RCC 7860 (cell line): ENCODE data around the gene MAPK14.

Experiments used
- DNase-seq: peaks from one replicate; pipeline ENCODE4 v3.0.0-alpha.2; 2015; ENCODE audit warnings: low spot score
- FAIRE-seq: peaks from 2 replicates; lab custom pipeline; 2012; peaks lifted over from hg19 to GRCh38; lab: Jason Lieb, UNC

Gene MAPK14

DNA sequence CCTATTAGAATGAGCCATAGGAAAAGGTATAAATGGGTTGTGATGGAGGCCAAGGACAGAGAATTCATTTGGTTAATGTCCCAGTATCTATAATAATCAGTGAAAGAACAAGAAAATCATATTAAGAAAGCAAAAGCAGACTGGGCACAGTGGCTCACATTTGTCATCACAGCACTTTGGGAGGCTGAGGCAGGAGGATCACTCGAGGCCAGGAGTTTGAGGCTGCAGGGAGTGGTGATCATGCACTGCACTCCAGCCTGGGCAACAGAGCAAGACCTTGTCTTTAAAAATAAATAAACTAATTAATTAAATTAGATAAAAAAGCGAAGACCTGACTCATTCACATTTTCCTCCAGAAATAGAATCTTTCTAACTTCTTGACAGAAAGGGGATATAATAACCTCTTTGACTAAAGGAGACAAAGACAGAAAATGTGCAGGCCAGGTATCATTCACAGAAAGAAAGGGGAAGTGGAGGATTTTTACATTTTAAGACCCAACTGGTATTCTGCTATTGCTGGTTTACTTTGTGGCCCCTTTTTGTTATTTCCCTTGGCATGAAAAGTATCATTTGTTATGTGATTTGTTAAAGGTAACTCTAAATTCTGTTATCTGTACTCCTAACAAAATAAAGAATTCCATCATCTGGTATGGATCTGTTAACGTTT lies 70.8 kb downstream of the MAPK14 start:
- DNase-seq (no peak), FAIRE-seq (no peak)

DNA sequence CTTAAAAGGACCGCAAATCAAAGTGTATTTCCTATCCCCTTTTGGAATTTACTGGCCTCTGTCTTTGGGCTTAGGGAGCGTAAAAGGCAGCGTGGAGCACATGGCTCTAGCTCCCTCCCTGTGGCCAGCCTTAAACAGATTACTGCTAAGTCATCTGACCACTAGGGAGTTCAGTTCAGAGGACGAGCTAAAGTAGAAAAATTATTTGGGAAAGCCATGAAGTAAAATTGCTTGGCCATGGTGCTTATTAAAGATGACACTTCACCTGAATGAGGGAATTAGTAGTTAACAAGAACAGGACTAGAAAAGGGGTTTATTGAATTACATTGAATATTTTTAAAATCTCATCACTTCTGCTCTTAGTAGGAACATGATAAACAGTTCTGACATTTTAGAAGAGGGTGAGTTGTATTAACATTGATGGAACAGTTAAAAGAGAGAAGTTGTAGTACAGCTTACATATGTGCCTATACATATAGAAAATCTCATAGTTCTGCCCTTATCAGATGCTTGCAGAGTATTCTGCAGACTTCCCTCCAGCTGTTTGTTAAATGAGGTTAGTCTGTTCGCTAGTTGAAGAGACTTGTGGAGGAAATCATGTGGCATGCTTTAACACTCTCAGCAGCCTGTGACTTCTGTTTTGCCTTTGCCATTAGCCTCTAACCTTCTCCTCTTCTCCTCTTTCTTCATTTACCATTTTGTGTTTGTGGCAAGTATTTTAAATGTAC lies 71.5 kb downstream of the MAPK14 start:
- DNase-seq (no peak), FAIRE-seq (no peak)

DNA sequence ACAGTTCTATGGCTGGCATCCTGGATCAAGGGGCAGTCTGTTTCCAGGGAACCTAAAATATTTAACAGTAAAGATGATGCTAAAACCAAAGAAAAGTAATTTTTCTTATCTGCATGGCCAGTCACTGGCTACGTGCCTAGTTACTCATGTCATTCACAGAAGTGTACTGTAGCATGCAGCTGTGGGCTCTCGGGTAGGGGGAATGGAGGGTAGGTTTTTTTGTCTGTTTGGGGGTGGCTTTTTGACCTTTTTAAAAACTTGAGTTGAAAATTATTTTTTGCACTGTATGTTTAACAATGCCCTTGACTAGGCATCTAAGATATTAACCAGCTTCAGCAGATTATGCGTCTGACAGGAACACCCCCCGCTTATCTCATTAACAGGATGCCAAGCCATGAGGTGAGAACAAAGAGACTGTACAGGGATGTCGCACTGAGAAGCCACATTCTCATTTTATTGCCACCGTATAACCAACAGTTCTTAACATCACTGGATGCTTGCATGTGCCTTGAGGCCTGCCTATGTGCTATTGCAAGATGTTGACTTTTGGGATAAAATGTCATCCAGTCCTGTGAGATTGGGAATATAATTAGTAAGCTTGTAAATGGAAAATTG lies 72.4 kb downstream of the MAPK14 start:
- DNase-seq (no peak), FAIRE-seq (no peak)

DNA sequence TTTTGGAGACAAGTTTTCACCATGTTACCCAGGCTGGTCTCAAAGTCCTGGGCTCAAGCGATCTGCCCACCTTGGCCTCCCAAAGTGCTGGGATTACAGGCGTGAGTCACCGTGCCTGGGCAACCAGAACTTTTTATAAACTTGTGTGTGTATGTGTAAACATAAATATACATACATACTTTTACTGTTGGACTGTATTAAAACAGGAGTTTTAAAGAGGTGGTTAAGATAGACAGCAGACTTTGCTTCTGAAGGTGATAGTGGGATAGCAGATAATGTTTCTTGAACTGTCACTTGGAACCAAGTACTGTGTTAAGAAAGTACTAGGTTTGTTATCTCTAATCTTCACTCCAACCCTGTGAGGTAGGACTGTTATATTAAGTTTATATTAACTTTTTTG lies 74.1 kb downstream of the MAPK14 start:
- no peak for FAIRE-seq
- no peak for DNase-seq

DNA sequence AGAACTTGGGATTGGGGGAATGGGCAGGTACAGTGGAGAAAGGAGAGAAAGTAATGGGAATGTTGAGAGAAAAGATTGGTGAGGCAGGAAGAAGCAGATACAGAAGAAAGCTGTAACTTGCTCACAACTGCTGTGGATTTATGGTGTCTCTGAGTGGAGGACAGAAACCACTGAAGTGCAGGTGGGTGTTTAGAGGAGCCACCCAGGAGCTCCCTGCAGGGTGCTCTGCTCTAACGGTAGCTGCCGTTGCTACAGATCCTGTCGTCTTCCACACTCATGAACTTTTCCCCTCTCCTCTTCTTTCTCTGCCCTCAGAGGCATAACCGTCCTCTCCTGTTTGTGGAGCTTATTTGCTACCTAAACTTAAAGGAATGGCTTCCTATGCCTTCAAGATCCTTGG lies 75.2 kb downstream of the MAPK14 start:
- no peak for FAIRE-seq

DNA sequence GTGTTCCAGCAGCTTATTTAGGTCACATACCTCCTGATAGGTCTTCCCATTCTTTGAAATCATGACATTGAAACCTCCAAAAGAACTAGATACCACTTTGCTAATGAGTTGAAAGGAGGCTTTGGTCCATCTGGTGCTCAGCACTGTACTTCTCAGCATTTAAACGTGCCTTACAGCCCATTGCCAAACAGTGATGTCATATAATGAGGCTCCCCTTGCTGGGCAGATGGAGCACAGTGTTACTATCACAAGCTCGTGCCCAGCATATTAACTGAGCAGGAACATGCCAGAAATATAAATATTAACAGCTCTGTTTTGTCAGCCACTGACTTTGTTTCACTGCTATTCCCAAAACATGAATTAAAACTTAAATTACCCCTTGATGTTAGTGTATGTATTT lies 77.2 kb downstream of the MAPK14 start:
- FAIRE-seq (no peak), DNase-seq (no peak)

More for the DNA sequence above, 75.2 kb downstream of the MAPK14 start:
- DNase-seq = no peak

DNA sequence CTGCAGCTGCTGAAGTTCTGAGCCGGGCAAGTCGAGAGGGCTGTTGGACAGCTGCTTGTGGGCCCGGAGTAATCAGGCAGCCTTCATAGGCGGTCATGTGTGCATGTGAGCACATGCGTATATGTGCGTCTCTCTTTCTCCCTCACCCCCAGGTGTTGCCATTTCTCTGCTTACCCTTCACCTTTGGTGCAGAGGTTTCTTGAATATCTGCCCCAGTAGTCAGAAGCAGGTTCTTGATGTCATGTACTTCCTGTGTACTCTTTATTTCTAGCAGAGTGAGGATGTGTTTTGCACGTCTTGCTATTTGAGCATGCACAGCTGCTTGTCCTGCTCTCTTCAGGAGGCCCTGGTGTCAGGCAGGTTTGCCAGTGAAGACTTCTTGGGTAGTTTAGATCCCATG lies 81.5 kb downstream of the MAPK14 start:
- no peak for DNase-seq
- FAIRE-seq = no peak

DNA sequence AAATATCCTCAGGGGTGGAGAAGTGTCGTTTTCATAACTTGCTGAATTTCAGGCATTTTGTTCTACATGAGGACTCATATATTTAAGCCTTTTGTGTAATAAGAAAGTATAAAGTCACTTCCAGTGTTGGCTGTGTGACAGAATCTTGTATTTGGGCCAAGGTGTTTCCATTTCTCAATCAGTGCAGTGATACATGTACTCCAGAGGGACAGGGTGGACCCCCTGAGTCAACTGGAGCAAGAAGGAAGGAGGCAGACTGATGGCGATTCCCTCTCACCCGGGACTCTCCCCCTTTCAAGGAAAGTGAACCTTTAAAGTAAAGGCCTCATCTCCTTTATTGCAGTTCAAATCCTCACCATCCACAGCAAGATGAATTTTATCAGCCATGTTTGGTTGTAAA lies 82.4 kb downstream of the MAPK14 start:
- DNase-seq (no peak), FAIRE-seq (no peak)

DNA sequence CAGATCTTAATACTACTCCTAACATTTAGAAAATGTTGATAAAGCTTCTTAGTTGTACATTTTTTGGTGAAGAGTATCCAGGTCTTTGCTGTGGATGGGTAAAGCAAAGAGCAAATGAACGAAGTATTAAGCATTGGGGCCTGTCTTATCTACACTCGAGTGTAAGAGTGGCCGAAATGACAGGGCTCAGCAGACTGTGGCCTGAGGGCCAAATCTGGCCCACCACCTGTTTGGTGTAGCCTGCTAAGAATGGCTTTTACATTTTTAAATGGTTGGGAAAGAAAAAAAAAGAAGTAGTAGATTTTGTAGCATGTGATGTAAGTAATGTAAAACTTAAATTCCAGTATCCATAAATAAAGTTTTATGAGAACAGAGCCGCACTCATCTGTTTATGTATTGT lies 83.3 kb downstream of the MAPK14 start:
- no peak for DNase-seq
- no peak for FAIRE-seq

DNA sequence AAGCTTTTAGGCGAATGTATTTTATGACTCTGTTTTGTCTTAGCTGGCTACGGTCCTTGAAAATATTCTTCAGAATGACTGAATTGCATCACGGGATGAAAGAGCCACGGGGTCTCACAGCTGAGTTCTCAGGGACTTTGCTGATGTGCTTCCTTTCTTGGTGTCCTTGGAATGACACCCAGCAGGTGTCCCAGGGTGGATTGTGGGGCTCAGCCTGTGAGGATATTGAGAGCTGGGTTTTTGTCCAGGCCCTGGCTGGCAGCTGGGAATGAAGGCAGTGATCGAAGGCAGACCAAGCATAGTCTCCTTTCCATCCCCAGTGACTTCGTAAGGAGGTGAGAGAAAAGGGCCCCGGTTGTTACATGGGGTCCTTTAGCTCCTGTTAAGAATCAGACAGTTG lies 83.9 kb downstream of the MAPK14 start:
- FAIRE-seq (no peak), DNase-seq (no peak)

DNA sequence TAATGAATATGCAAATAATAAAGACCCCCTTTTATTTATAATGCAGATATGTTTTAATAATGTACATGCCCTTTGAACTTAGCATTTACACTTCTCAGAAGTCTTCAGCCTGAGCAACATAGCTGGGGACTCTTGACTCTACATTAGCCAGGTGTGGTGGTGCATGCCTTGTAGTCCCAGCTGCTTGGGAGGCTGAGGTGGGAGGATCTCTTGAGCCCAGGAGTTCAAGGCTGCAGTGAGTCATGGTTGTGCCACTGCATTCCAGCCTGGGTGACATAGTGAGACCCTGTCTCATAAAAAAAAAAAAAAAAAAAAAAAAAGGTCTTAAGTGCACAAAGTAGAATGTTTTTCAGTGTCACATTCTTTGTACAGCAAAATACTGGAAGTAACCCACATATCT lies 85.4 kb downstream of the MAPK14 start:
- DNase-seq (no peak), FAIRE-seq (no peak)

DNA sequence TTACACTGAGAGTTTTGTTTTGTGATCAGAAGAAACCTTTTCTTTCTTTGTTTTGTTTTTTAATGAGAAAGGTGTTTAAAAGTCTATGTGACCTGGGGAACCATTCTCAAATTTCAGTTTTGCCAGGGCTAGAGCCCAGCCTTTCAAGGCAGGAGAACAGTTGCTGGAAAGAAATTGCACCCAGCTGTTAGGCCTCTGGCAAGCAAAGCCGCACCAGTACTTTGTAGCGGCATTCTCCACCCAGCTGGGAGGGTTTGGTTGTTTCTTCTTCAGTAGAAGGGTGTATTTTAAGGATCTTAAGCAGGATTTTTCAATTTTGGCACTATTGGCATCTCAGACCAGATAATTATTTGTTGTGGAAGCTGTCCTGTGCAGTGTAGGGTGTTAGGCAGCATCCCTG lies 86.1 kb downstream of the MAPK14 start:
- DNase-seq (no peak), FAIRE-seq (no peak)

DNA sequence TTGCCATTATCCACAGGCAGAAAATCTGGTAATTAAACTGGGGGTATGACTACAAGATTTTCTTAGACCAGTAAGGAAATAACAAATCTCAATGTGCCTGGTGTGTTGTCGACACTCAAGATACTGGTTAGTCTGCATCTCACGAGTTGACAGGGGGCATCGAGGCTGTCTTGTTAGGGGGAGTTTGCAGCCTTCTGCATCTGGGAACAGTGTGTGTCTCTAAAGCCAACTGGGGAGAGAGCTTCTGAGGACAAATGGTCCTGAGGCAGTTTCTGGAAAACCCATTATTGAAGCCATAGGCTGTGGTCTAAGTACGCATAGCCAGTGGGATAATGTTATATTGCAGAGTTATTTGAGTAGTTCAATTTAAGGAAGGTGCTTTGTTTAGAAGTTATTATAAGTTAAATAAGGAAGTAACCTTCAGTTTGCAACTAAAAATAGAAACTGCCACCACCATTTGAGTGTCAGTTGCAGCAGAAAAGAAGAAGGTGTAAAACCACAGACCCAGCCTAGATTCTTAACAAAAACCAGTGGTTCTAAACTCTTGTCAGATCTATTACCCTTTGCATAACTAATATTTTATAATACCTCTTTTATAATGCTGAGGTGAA lies 87.3 kb downstream of the MAPK14 start:
- DNase-seq (no peak), FAIRE-seq (no peak)

DNA sequence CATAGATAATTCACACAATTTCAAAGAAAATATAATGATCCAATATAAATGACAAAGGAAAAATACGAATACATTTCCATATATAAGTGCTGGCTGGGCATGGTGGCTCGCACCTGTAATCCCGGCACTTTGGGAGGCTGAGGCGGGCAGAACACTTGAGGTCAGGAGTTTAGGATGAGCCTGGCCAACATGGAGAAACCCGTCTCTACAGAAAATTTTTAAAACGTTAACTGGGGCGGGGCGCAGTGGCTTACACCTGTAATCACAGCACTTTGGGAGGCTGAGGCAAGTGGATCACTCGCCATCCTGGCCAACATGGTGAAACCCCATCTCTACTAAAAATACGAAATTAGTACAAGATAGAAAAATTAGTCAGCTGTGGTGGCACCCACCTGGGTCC lies 87.8 kb downstream of the MAPK14 start:
- FAIRE-seq = no peak
- DNase-seq = no peak

DNA sequence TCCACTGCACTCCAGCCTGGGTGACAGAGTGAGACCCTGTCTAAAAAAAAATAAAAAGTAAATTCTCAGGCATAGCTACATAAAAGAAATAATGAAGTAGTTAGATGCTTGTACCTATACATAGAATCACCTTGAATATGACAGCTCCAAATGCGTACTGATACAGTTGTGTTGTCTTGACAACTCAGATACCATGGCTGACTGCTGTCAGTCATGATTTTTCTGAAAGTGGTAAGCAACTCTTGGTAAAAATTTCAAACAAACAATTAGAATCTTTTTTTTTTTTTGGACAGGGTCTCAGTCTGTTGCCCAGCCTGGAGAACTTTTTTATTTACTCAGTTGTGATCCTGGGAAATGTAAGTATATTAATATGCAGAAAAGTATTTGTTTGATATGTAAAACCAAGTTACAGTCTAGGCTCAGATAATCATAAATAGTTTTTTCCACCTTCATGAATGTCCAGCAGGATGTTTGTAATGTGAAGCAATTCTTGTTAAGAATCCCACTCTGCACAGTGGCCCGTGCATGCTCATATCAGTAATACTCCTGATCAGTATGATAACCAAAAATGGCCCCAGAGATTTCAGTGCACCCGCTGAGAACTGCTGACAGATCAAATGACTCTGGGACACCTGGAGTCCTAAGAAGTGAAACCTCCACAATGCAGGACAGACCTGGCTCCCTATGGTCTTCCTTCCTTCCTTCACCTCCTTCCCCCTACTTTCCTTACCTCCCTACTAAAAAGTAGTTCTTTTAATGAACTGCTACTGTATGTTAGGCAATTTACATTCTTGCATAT lies 88.7 kb downstream of the MAPK14 start:
- no peak for FAIRE-seq

DNA sequence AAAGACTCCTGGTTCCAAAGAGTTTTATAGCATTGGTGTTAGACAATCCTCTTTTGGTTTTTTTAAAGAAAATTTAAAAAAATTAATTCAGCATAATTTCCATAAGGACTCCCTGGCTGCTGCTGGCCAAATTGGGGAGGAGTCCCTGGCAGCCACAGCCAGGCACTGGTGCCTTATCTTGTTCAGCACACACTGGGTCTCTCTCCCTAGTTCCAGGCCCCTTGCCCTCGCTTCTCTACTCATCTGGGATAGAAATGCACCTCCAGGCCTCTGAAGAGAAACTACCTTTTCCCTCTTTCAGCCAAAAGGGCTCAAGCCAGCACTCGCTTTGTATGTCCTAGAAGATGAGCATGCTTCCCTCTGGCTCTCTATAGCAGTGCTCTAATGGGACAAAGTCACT lies 89.3 kb downstream of the MAPK14 start:
- DNase-seq (no peak), FAIRE-seq (no peak)

More for the DNA sequence above, 88.7 kb downstream of the MAPK14 start:
- DNase-seq = no peak

DNA sequence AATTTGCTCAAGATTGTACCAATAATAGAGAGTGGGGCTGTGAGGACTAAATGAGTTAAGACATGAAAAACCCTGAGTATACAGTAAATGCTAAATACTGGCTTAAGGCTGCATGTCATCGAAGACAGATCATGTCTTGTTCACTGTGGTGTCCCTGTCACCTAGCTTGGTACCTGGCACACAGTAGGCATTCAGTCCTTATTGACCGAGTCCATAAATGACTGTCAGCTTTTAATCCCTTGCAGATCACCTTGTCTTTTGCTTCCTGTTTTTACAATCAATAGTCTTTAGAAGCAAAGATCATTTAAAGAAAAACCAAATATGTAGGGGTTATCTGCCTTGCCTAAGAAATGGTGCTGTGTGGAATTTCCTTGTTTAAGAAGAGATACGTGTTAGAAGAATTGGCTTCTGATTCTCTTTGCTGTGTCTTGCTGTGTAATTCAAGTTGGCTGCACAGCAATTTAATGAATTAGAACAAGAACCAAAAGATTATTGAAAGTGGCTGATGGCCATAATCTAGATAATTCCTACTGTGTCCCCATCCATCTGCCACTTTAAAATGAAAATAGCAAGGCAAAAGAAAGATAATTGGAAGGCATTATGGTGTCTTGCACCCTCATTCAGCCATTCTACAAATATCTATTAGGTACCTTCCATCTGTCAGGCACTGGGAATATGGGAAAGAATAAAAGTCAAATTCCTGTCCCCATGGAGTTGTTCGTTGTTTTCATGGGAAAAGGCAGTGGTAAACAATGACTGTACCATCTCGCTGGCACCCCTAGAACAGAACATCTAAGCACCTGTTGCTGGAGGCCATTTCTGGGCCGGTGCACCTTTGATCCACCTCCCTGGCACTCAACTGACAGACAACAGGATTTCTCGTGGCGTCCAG lies 90.3 kb downstream of the MAPK14 start:
- FAIRE-seq = no peak
- DNase-seq = no peak

DNA sequence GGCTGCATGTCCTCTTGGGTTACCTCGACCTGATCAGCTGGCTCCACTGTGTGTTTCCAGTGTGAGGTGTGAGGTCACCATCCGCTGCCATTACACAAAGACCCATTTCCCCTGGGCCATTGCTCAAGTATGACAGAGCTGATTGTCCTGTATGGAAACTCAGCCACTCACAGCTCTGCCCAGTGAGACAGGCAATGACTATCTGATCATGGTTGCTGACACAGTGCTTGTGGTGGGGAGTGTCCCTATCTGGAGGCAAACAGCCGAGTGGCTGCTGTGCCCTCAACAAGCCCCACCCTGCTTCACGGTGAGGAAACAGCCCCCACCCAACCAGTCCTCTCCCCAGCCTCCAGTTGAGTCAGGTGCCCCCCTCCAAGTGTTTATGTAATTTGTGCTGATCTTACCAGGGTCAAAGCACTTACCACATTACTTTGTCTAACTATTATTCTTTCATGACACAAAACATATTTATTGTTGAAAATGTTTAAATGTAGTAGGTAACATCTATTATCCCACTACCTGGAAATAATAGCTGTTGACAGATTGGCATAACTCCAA lies 91.0 kb downstream of the MAPK14 start:
- no peak for FAIRE-seq
- DNase-seq = peak; percentile 28

DNA sequence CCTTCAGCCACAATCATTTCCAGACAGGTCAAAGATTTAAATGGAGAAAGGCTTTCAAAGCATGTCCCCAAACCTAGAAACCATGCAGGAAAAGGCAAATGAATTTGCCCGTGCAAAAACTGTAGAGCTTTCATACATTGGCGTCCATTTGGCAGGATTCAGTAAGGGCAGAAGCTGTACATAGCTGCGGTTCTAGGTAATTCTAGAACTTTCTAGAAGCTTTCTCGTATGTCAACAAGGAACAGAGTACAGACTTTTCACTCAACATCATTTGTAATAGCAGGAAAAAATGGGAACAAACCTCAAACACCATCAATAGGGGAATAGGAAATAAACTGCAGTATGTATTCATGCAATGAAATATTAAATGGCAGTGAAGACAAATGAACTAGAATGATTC lies 91.6 kb downstream of the MAPK14 start:
- DNase-seq (no peak), FAIRE-seq (no peak)

DNA sequence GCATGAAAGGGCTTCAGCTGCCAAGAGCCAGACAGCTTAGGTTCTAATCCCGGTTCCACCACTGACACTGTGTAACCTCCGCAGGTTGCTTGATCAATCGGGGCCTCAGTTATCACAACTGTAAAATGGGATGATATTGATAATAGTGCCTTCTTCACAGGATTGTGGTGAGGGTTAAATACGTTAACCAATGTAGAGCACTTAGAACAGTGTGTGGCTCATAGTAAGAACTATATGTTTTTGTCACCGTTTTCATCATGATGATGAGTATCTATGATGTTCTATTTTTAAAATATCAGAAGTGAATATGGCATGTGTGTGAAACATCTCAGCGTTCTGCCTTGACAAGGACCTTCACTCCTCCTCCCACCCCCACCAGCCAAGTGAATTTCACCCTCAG lies 92.4 kb downstream of the MAPK14 start:
- FAIRE-seq = no peak

More for the DNA sequence above, 92.4 kb downstream of the MAPK14 start:
- DNase-seq = no peak
